NCI-H128 (cell line): ENCODE data around the gene NCBP3.
"Not testable (repeated sequence)": the region's sequence is repeated elsewhere in the genome, so short reads cannot be mapped to it uniquely, and the experiment has no call there.

Source experiments
- DNase-seq: peaks from one replicate; lab custom pipeline; 2025; ENCODE audit not compliant: unreplicated experiment; lab: John Stamatoyannopoulos, UW

The NCBP3 gene

DNA sequence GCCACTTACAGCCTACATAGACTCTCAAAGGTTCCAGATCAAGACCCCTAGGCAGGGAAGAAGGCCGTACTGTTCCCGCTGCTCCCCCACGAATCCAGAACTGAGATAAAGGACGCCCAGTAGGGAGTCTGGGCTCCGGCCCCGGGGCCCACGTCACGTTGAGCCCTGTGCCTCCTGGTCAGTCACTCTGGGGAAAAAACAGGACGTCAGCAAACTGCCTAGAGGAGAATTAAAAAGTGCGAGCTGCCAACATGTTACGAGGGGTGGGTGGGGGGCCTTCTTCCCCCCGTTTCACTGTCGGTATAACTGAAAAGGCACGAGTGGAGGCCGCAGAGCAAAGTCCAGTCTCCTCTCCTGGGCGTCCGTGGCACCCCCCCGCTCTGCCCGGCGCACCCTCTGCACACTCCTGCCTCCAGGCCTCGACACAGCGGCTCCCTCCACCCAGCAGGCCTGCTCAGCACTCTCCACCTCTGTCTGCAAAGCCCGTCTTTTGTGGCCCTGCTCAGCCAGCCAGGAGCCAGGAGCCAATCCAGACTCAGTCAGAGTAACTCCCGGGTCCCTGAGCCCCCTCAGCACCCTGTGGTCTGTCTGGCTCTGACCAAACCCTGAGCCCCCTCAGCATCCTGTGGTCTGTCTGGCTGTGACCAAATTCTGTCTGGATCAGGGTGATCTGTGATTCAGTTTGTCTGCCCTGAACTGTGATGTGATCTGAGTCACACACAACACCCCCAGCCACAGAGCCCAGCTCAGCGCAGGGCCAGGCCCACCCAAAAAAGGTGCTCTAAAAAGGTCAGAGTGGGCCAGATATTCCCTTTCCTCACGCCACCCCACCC is 51.3 kb downstream of the NCBP3 start:
- no peak for DNase-seq

DNA sequence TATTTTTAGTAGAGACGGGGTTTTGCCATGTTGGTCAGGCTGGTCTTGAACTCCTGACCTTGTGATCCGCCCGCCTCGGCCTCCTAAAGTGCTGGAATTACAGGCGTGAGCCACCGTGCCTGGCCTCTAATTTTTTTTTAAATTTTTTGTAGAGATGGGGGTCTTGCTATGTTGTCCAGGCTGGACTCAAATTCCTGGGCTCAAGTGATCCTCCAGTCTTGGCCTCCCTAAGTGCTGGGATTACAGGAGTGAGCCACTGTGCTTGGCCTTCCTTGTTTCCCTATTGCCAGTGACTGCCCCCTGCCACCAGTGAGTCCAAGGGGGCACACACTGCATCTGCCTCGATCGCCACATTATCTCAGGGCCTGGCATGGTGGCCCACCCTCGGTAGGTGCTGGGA is 51.9 kb downstream of the NCBP3 start:
- not testable (repeated sequence) for DNase-seq

DNA sequence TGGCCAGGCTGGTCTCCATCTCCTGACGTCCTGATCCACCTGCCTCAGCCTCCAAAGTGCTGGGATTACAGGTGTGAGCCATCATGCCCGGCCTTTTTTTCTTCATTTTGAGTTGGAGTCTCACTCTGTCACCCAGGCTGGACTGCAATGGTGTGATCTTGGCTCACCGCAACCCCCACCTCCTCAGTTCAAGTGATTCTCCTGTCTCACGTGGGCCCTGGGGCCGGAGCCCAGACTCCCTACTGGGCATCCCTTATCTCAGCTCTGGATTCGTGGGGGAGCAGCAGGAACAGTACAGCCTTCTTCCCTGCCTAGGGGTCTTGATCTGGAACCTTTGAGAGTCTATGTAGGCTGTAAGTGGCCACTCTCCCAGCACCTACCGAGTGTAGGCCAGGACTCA is 52.8 kb downstream of the NCBP3 start:
- DNase-seq, result not testable (repeated sequence)

DNA sequence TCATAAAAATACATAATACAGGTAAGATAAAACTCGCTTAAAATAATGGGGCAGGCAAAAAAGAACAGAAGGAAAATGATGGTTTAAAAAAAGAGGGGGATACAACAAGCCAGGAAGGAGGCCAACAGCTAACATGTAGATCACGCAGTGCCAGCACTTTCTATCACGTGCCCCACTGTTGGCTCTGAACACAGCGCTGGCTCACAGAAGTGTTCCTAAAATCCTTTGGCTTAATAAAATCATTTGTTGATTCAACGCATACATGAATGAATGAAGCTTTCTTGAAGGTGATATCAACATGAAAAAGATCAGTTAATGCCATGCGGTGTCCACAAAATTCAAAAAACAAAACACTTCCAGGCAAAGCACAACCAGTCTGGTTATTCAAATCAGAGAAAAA is 53.6 kb downstream of the NCBP3 start:
- no peak for DNase-seq

DNA sequence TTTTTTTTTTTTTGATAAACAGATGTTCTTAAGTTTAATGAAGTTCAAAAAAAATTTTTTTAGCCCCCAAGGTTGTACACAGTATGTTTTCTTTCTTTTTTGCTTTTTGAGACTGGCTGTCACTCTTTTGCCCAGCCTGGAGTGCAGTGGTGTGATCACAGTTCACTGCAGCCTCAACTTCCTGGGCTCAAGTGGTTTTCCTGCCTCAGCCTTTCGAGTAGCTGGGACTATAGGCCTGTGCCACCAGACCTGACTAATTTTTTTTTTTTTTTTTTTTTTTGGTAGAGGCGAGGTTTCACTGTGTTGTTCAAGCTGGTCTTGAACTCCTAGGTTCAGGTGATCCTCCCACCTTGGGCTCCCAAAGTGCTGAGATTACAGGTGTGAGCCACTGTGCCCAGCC is 57.8 kb downstream of the NCBP3 start:
- DNase-seq, result no peak

DNA sequence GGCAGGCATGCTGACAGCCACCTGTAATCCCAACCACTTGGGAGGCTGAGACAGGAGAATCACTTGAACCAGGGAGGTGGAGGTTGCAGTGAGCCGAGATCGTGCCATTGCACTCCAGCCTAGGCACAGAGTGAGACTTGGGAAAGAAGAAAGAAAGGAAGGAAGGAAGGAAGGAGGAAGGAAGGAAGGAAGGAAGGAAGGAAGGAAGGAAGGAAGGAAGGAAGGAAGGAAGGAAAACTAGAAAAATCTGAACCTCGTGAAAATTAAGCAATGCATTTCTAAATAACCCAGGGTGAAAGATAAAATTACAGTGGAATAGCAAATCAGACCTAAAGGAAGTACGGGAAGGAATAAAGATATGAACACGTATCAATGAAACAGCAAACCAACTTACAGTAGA is 60.7 kb downstream of the NCBP3 start:
- DNase-seq, result not testable (repeated sequence)

DNA sequence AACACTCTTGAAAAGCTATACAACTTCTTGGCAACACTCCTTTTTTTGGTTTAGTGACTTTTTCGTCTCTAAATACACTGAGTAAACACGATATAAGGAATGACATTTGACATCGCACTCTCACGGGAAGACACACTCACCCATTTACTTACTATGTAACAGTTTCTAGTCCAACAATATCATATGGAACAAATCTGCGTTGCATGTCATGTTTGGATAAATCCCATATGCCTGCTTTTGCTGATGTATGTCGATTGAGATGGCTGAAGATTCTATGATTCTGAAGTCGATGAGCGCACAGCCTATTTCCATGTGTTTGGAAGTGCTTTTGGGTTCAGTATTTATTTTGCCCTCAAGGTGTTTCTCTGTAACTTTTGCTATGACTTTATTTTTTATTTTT is 63.3 kb downstream of the NCBP3 start:
- no peak for DNase-seq

DNA sequence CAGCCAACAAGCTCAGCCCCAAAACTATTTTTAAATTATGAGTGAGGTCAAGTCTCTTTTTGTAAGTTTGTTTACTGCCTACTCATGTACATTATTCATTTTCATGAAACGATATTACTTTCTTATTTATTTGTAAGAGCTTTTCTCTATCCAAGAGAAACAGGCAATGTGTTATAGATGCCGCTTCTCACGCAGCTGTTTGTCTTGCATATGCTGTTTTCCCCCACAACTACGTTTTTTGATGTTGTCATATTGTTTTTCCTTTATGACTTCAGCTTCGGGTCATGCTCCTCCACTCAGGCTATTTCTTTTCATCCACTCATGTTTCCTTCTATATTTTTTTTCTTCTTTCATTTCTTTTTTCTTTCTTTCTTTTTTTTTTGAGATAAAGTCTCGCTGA is 65.1 kb downstream of the NCBP3 start:
- DNase-seq, result no peak

DNA sequence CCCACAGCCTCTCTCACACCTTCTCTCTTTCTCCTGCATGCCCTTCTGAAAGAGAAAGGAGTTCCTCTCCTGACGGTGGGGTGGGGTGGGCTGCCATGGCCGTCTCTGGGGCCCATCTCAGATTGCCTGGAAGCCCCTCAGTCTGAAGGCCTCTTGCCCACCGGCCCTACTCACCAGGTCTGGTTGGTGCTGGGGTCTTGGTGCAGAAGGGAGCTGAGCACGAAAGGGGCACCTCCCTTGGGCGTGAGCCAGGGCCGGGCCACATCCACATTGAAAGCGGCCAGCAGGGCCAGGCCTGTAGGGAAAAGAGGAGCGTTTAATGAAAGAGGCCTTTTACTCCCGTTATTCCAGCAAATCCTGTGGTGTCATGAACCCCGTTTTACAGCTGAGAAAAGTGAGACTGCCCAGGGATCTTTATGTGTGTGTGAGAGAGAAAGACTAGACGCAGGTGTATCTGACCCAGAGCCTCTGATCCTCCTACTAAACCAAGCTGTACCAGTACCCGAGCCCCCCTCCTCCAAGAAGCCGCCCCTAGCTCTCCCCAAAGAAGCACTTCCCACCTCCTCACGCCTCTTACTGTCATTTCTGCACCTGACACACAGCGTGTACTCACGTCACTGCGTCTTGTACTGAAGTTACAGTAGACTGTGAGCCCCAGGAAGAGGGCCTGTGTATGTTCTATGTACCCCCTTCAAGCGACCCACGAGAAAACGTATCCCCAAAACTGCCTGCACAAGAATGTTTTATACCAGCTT is 68.5 kb downstream of the NCBP3 start:
- no peak for DNase-seq

DNA sequence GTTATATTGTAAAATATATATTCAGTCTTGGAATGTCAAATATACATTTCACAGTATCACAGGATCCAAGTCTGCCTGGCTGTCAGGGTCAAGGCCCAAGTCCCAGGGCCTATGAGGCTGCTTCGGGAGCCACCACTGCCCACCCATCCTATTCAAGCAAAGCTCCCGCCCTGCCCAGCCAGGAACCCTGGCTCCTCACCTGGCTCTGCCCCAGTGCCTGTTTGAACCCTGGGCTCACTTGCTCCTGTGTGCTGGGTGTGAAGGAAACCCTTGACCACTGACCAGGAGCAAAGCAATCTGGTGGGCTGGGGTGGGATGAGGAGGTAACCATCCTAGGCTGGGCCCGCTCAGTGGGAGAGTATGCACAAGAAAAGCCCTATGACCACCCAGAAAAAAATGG is 72.1 kb downstream of the NCBP3 start:
- DNase-seq, result no peak

DNA sequence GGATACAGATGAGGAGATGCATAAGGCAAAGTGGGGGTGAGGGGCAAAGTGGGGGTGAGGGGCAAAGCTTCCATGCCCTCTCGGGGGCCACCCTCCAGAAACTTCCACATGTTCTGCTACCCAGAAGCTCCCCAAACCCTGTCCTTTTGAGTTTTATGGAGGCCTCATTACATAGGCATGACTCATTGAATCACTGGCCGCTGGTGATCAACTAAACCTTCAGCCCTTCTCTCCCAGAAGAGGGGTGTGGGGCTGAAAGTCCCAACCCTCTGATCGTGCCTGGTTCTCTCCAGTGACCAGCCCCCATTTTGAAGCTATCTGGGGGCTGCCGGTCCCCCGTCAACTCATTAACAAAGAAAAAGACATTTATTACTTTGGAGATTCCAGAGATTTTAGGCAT is 72.5 kb downstream of the NCBP3 start:
- DNase-seq, result no peak

DNA sequence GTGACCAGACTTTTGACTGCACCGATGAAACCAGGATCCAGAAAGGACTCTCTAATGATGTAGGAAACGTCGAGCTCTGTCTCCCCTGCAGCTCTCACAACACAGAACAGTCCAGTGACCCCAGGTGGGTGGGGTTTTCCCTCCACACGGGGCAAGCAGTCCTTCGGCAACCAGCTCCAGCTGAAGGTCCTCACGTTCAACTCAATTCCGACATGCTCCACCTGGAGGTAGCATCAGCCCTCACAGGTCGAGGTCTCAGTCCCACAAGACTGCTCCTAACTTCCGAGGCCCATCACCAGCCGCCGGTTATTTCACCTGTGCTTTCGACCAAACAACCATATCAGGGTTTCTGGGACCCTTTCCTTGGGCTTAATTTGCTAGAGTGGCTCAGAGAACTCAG is 73.3 kb downstream of the NCBP3 start:
- no peak for DNase-seq

DNA sequence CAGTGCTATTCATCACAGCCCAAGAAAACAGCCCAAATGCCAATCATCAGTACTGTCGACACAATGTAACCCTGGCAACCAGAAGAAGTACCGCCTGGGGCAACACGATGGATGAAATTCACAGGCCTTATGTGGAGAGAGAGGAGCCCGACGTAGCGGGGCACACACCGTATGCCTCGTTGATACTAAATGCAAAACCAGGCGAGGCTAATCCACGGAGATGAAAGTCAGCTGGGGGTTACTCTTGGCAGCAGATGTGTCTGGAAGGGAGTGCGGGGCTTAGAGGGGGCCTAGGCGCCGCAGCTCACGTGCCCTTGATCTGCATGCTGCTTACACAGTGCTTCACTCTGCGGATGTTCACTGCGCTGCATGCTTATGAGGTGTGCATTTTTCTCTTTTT is 74.9 kb downstream of the NCBP3 start:
- no peak for DNase-seq

DNA sequence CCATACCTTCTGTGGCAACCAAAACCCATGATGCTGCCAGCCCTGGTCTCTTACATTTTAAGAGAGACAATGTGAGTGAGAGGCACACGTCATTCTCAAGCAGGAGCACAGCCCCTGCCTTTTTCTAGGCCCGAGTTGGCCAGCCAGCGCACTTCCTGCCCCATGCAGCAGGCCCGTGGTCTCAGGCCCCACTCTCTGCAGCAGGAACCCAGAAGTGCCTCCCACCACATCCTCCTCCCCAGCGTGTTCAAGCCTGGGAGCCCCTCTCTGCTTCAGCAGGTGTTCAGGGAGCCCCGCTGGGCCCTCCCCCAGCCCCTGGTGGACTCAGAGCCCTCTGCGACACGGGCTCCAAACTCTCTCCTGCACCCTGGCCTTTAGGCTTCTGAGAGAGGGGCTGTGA is 75.6 kb downstream of the NCBP3 start:
- no peak for DNase-seq

DNA sequence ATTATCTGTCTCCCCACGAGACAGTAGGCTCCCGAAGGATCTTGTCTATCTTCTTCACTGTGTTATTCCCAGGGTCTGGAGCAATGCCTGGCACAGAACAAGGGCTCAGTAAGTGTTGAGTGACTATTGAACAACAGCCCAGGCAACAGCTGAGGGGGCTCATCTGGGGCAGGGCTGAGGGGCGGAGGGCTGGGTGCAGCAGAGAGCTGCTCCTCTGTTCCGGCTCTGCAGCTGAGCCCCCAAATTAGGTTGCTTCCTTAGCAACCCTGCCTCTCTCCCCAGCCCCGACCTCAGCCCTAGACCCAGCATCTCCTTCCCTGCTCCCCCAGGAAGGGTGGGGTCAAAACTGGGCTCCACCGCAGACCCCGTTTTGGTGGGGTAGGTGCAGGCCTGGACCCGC is 77.3 kb downstream of the NCBP3 start:
- no peak for DNase-seq

DNA sequence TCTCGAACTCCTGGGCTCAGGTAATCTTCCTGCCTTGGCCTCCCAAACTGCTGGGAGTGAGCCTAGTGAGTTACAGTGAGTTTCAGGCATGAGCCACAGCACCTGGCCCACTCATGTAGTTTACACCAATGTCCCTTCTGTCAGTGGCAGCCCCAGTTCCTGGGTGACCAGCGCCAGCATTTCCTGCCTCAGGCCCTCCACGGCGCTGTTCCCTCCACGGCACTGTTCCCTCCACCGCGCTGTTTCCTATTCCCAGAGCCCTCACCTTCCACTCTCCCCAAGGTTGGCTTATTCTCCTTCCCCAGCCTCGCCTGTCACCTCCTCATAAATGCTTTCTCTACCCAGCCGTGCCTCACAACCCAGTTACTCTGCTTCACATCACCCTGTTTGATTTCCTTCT is 77.7 kb downstream of the NCBP3 start:
- DNase-seq, result no peak

DNA sequence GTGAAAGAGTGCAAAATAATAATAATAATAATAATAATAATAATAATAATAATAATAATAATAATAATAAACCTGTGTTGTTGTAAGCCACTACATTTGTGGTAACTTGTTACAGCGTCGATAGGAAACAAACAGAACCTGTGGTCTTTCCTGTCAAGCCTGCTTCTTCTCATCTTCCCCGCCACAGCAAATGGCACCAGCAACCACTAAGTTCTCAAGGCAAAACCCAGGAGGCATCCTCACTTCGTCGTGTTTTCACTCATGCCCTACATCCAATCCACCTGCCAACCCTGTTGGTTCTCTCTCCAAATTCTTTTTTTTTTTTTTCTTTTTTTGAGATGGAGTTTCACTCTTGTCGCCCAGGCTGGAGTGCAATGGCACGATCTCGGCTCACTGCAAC is 79.3 kb downstream of the NCBP3 start:
- DNase-seq, result no peak

DNA sequence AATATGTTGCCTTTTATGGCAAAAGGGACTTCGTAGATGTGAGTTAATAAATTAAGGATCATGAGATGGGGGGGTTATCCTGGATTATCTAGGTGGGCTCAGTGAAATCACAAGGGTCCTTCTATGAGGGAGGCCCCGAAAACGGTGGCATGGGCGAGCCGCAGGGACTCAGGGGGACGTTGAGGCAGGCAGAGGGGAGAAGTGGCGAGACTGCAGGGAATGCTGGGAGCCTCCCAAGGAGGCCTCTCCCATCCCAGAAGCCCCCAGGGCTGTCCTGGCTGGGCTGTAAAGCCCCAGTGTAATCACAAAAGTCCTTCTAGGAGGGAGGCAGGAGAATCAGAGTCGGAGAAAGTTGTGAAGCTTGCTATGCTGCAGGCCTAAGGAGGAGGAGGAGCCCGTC is 80.1 kb downstream of the NCBP3 start:
- DNase-seq, result no peak

DNA sequence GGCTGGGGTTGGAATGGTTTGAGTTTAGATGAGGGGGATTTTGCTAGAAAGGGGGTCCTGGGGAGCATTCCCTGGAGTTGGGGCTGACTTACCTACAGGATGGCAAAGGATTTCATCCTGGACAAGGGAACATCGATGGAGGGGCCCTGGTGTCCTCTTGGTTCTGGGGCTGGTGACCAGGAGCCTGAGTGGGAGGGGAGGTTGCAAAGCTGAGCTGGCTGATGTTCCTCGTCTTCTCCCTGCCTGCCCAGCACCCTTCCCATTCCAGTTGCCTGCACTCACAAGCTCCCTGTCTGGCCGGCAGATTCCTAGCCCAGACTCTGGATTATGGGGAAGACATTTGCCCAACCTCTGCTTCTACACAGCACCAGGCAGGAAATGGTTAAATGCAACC is 82.3 kb downstream of the NCBP3 start:
- no peak for DNase-seq

DNA sequence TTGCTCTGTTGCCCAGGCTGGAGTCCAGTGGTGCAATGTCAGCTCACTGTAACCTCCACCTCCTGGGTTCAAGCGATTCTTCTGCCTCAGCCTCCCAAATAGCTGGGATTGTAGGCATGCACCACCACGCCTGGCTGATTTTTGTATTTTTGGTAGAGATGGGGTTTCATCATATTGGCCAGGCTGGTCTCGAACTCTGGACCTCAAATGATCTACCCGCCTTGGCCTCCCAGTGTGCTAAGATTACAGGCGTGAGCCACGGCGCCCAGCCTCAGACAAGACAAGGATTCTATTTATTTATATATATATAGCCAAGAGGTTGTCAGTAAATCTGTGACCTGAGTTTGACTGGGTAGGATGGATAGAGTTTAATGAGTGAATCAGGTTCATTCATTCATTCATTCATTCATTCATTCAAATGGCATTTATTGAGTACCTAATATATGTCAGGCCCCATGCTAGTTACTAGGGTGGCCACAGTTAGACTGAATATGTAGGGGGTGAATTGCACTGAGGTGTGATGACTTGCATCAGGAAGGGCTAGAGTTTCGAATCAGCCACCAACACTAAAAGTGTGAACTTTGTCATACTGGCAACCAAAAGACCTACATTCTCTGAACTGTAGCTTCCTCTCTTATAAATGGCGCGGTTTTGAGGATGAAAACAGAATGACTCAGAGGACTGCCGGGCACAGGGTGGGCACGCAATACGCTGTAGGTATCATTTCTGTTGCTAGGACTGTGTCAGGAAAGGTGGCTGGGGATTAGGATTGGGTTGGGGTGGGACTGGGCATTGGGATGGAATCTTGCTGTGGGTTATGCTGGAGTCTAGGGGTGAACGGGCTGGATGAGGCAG is 82.9 kb downstream of the NCBP3 start:
- DNase-seq, result no peak

DNA sequence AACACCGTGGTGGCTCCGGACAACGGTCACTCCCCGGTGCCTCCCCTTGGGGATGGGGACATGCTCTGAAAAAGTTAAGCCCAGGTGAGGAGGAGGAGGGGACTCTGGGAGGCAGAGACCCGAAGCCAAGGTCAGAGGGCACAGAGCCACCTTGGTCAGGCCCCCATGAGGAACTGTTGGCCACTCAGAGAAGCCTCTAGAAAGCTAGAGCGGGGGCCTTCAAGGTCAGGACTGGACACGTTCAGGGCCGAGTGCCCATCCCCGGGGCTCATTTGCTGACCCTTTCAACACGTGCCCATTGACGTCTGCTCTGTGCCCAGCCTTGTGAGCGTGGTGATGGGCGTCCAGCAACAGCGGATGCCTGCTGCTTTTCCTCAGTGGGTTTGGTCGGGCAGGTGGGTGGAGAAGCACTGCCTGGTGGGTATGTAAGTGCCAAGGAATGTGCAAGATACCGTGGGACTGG is 84.1 kb downstream of the NCBP3 start:
- no peak for DNase-seq
